GM23248 (cell line): ENCODE measurements around the gene RAB4A.

ENCODE experiments used
- EZH2 ChIP-seq: fragments of 200-600 bp; sonication (generic); IDR thresholded peaks from 2 replicates; pipeline ENCODE4 v1.6.1; 2018; ENCODE audit warnings: antibody characterized with exemption, mild to moderate bottlenecking; ENCODE audit not compliant: insufficient read depth, poor library complexity, severe bottlenecking
- EZH2phosphoT487 ChIP-seq: fragments of 200-600 bp; sonication (generic); IDR thresholded peaks from 2 replicates; pipeline ENCODE4 v1.6.1; 2018; ENCODE audit warnings: antibody characterized with exemption, moderate library complexity, mild to moderate bottlenecking, low read depth; ENCODE audit not compliant: insufficient read depth

DNA sequence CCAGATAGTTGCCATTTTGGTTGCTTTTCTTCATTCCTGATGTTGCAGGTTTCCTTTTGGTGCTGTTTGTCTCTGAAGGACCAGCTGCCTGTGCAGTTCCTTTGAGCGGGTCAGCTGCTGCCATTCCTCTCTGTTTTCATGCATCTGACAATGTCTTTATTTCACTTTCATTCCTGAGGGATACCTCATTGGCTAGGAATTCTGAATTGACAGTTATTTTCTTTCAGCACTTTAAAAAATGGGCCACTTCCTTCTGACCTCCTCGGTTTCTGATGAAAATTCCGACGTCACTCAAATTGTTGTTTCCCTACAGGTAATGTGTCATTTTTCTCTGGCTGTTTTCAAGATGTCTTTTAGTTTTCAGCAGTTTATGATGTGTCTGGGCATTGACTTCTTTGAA, 47.1 kb downstream of the RAB4A start:
- TF ChIP-seq EZH2 (no peak), EZH2phosphoT487 (no peak)
